ENCODE results near the gene TGM1. TPM values are rescaled to one million over a fixed set of nuclear protein-coding genes. Genes with fewer than 3 reads are reported as not detected.

Gene TGM1
- total RNA-seq, 2 experiments from 2014 or later, result 2.7 to 3.1 TPM

DNA sequence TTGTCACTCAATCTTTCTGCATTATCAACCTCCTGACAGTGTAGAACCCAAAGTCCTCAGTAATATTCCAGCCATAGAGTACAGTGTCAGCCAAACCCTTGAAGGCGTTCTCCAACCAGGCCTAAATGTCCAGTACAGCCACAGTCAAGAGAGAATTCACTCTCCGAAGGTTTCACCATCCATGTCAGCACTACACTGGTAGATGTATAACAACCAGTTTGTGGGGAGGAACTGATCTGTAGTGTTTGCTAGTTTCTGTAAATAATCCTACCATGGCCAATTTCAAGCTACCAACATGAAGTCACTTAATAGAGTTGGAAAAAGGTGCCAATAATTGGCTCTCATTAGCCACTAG lies 46.7 kb downstream of the TGM1 start:
- ChIA-PET CTCF (interaction anchor here (0.5 to 3.7 kb wide), 23 partner anchors 9 to 215 kb away, joined by 3 to 47 read pairs (median 6); partner anchors contain the start of genes CIDEB, DHRS1, GMPR2 and IRF9), POLR2A (interaction anchor here (0.6 to 8.8 kb wide), 17 partner anchors 13 to 895 kb away, joined by 3 to 87 read pairs (median 5); partner anchors contain the start of genes DCAF11, DHRS1, EMC9 and GMPR2)
- Mint-ChIP-seq H3K4me1 (ENCODE audit: low read depth) (peaks cover 44% of the 10 kb centered on the region), H3K27ac (peak overlapping the region; percentile 97), H3K9me3 (ENCODE audit: insufficient read depth) (no peaks in the 10 kb centered on the region), H3K36me3 (ENCODE audit: low read depth) (peaks cover 36% of the 10 kb centered on the region), H3K4me3 (peak overlapping the region; percentile 94), H3K27me3 (ENCODE audit: low read depth) (no peaks in the 10 kb centered on the region)
- ATAC-seq, result no peak
- no peak for DNase-seq

DNA sequence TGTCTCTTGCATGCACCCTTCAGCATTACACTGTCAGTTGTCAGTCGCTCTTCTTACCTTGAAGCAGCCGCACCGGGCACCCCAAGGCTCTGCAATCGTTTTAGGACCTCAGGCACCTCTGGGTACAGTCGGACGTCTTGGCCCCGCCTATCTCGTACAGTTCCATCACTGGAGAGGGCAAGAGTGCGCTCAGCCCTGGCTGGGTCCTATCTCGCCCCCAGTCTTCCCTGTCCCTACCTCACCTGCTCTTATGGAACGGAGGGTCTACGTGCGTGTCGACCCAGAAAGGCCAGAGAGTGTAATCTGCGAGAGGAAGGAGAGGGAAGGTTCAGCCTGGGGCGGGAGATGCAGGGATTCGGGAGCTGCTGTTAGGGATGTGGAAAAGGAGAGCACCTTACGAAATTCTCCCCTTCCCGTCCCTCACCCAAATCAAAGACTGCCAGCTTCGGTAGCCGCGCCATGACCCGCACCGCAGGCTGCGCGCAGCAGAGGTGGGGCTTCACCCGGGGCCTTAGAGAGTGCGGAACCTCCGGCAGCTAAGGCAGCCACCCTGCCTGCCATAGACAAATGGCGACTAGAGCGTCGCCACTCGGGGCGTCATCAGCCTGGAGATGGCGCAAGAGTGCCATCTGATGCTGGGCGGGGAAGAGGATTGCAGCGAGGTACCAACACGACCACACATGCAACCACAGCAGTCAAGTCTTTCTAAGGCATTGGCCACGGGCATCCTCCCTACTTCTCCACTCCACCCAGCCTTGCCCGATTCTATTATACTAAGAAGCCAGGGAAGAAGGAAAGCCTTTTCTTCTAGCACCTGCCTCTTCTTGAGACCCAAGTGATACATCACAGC lies 47.3 kb downstream of the TGM1 start, which contains the start of gene MDP1:
Gene MDP1 (minus strand): TSS at position 572 of the 850 bp plus-strand sequence. CDS start 111 bp downstream, at position 461.
- peak within 1 kb of the TSS; percentile 94 for H3K4me3 Mint-ChIP-seq
- H3K27me3 Mint-ChIP-seq (ENCODE audit: low read depth), result no peaks in the 10 kb centered on the region
- DNase-seq (peak; percentile 93), ATAC-seq (peak; percentile 77)
- peaks cover 42% of the 10 kb centered on the region for H3K36me3 Mint-ChIP-seq (ENCODE audit: low read depth)
- H3K9me3 Mint-ChIP-seq (ENCODE audit: insufficient read depth), result no peaks in the 10 kb centered on the region
- H3K4me1 Mint-ChIP-seq (ENCODE audit: low read depth), result peaks cover 46% of the 10 kb centered on the region
- CTCF ChIA-PET, result interaction anchor here (0.5 to 3.7 kb wide), 31 partner anchors 9 to 224 kb away, joined by 3 to 47 read pairs (median 5); partner anchors contain the start of genes CIDEB, DHRS1, GMPR2 and IPO4
- POLR2A ChIA-PET, result interaction anchor here (0.6 to 8.8 kb wide), 18 partner anchors 13 to 895 kb away, joined by 3 to 87 read pairs (median 5); partner anchors contain the start of genes DCAF11, DHRS1, EMC9 and GMPR2
- peak within 1 kb of the TSS; percentile 97 for H3K27ac Mint-ChIP-seq

DNA sequence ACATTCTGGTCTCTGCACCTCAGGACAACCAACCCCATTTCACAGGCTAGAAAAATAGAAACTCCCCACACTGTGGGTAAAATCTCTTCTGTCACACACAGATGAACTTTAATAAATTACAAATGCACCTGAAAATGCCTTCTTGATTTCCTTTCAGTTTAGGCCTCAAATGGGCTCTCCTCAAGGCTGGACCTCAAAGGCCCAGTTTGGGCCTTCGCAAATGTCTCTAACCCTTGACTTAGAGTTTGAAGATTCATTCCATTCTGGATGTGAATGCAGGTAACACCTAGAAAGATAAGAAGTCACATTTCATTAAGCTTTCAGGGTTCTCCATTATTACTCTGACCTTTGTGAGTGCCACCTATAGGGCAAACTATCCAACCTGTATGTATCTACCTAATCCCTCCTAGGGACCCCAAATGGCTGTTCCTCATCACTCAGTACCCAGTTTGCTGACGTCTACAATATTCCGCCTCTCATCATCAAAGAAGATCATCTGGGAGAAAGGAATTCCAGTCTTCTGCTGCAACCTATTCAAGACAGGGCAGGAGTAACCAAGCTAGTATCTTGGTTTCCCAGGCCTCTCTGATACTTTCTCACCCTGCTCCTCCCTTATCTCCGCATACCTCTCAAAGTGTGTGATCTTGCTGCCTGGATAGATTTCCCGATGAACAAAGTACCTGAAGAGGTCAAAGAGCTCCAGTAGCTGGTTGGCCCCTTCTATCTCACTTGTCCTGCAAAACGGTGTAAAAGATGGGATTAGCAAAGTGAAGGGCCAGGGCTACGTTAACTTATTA lies 48.9 kb downstream of the TGM1 start:
- ChIA-PET CTCF (interaction anchor here (0.6 to 4.0 kb wide), 23 partner anchors 11 to 222 kb away, joined by 3 to 47 read pairs (median 6); partner anchors contain the start of genes CIDEB, DHRS1, IPO4 and IRF9), POLR2A (interaction anchor here (0.6 to 8.8 kb wide), 38 partner anchors 9 to 892 kb away, joined by 3 to 87 read pairs (median 5); partner anchors contain the start of genes ADCY4, CIDEB, DHRS1 and EMC9)
- Mint-ChIP-seq H3K27me3 (ENCODE audit: low read depth) (no peaks in the 10 kb centered on the region), H3K4me3 (peak overlapping the region; percentile 87), H3K36me3 (ENCODE audit: low read depth) (peaks cover 56% of the 10 kb centered on the region), H3K9me3 (ENCODE audit: insufficient read depth) (no peaks in the 10 kb centered on the region), H3K4me1 (ENCODE audit: low read depth) (peaks cover 50% of the 10 kb centered on the region), H3K27ac (peak overlapping the region; percentile 97)
- ATAC-seq (no peak), DNase-seq (no peak)

DNA sequence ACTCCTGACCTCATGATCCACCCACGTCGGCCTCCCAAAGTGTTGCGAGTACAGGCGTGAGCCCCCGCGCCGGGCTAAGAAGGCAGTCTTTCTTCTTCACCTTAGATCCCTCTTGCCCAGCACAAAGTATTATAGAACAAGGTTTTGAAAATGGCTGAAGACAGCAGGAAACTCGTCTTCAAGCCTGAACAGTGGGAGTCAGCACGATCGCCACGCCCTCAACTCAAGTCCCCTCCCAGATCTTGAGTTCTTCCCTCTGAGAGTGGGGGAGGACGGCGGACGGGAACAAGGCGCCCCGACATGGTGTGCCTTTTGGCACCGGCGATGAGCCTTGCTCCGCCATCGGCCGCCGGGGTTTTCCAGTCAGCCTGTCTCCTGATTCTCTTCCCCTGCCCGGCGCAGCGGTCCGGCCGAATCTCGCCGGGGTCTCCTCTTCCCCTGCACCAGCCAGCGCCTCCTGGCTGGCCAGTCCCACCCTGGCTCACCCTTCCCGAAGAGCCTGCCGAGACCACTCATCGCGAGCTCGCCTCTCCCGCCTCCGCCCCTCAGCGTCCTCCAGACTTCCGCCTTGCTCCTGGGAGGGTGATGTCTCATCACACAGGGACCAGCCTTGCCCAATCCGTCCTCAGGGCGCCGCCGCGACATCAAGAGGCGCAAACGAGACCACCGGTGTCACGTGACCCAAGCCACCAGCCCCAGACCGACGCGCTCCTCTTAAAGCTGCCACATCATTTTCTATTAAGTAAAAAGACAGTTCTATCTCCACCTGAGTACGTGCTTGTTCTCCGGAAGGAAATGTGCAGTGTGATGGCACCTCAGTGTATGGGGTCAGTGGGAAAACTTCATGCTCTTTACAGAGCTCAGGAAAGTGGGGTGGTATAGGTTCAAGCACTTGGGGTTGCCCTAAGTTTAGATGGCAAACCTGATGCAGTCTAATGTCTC lies 49.8 kb downstream of the TGM1 start, which contains the start of gene CHMP4A:
Gene CHMP4A (minus strand): TSS at position 565 of the 942 bp plus-strand sequence. CDS start 49 bp downstream, at position 516.
- Mint-ChIP-seq H3K4me1 (ENCODE audit: low read depth) (peaks cover 50% of the 10 kb centered on the region), H3K27ac (peak within 1 kb of the TSS; percentile 97), H3K36me3 (ENCODE audit: low read depth) (peaks cover 59% of the 10 kb centered on the region), H3K9me3 (ENCODE audit: insufficient read depth) (no peaks in the 10 kb centered on the region), H3K27me3 (ENCODE audit: low read depth) (no peaks in the 10 kb centered on the region), H3K4me3 (peak within 1 kb of the TSS; percentile 87)
- ChIA-PET CTCF (interaction anchor here (0.7 to 4.0 kb wide), 20 partner anchors 10 to 218 kb away, joined by 3 to 47 read pairs (median 6); partner anchors contain the start of genes CIDEB, DHRS1, IPO4 and IRF9), POLR2A (interaction anchor here (0.6 to 8.8 kb wide), 37 partner anchors 8 to 891 kb away, joined by 3 to 87 read pairs (median 5); partner anchors contain the start of genes ADCY4, CIDEB, DHRS1 and EMC9)
- ATAC-seq (peak; percentile 87), DNase-seq (peak; percentile 99)

DNA sequence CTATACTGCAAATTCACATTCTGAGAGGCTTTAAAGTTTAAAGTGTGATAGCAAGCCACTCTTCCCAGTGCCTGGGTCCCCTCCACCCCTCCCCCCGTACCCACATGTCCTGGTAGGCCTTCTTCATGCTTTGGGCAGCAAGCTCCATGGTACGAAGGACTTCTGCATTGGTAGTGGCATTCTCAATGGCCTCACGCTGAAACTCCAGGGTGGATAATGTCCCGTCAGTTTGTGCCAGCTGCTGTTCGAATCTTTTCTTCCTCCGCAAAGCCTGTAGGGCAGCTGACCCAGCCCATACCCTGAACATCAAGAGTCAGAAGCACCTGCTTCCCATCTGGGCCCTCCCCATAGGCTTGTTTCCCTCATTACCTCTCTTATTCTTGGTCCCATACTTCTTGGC lies 51.7 kb downstream of the TGM1 start:
- ATAC-seq (no peak), DNase-seq (no peak)
- CTCF ChIA-PET, result interaction anchor here (0.8 to 4.0 kb wide), 3 partner anchors 16 to 97 kb away, joined by 3 to 22 read pairs (median 3); partner anchors contain the start of genes CIDEB, TINF2 and TM9SF1
- peaks cover 48% of the 10 kb centered on the region for H3K4me1 Mint-ChIP-seq (ENCODE audit: low read depth)
- POLR2A ChIA-PET, result interaction anchor here (0.8 to 8.8 kb wide), 2 partner anchors 17 to 56 kb away, joined by 3 to 87 read pairs; partner anchors contain the start of gene TM9SF1
- peak overlapping the region; percentile 87 for H3K4me3 Mint-ChIP-seq
- H3K9me3 Mint-ChIP-seq (ENCODE audit: insufficient read depth), result no peaks in the 10 kb centered on the region
- H3K27me3 Mint-ChIP-seq (ENCODE audit: low read depth), result no peaks in the 10 kb centered on the region
- H3K27ac Mint-ChIP-seq, result peak overlapping the region; percentile 97
- H3K36me3 Mint-ChIP-seq (ENCODE audit: low read depth), result peaks cover 69% of the 10 kb centered on the region

DNA sequence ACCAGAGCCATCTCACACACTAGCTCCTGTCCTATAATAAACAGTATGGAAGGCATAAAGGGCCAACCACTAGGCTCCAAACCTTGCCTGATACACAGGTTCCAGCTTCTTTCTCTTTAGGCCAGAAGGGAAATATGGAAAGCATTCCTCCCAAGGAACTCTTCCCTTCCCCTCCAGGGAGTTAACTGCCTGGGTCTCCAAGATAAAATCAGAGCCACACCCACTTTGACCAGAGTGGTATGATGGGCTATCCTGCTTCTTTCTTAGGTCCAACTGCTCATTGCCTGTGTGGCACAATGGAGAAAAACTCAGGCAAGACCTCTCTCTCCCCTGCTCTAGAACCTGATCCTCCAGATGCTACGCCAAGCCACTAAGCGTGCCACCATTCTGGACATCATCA lies 55.4 kb downstream of the TGM1 start:
- peaks cover 5% of the 10 kb centered on the region for H3K9me3 Mint-ChIP-seq (ENCODE audit: insufficient read depth)
- DNase-seq (no peak), ATAC-seq (no peak)
- H3K27me3 Mint-ChIP-seq (ENCODE audit: low read depth), result no peaks in the 10 kb centered on the region
- peaks cover 78% of the 10 kb centered on the region for H3K36me3 Mint-ChIP-seq (ENCODE audit: low read depth)
- H3K4me3 Mint-ChIP-seq, result no peak overlapping the region
- POLR2A ChIA-PET, result interaction anchor here (1.0 to 4.1 kb wide), 3 partner anchors 8 to 94 kb away, joined by 3 to 23 read pairs (median 3); partner anchors contain the start of genes DCAF11 and TM9SF1
- no peak overlapping the region for H3K27ac Mint-ChIP-seq
- CTCF ChIA-PET, result no interaction called here
- H3K4me1 Mint-ChIP-seq (ENCODE audit: low read depth), result peaks cover 25% of the 10 kb centered on the region

DNA sequence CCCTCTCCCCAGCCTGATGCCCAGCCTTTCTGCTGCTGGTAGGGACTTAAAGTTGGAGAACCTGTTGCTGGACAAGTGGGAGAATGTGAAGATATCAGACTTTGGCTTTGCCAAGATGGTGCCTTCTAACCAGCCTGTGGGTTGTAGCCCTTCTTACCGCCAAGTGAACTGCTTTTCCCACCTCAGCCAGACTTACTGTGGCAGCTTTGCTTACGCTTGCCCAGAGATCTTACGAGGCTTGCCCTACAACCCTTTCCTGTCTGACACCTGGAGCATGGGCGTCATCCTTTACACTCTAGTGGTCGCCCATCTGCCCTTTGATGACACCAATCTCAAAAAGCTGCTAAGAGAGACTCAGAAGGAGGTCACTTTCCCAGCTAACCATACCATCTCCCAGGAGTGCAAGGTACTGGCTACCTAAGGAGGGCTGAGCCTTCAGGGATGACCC lies 55.8 kb downstream of the TGM1 start:
- H3K9me3 Mint-ChIP-seq (ENCODE audit: insufficient read depth), result peaks cover 7% of the 10 kb centered on the region
- ChIA-PET POLR2A (interaction anchor here (1.0 to 4.1 kb wide), 3 partner anchors 8 to 93 kb away, joined by 3 to 23 read pairs (median 3); partner anchors contain the start of genes DCAF11 and TM9SF1), CTCF (interaction anchor here (1.0 kb wide), 1 partner anchor 101 kb away, joined by 3 read pairs; the partner anchor contains the start of gene CIDEB)
- ATAC-seq (no peak), DNase-seq (no peak)
- H3K36me3 Mint-ChIP-seq (ENCODE audit: low read depth), result peaks cover 83% of the 10 kb centered on the region
- peak overlapping the region; percentile 46 for H3K27ac Mint-ChIP-seq
- no peak overlapping the region for H3K4me3 Mint-ChIP-seq
- no peaks in the 10 kb centered on the region for H3K27me3 Mint-ChIP-seq (ENCODE audit: low read depth)
- peaks cover 21% of the 10 kb centered on the region for H3K4me1 Mint-ChIP-seq (ENCODE audit: low read depth)

DNA sequence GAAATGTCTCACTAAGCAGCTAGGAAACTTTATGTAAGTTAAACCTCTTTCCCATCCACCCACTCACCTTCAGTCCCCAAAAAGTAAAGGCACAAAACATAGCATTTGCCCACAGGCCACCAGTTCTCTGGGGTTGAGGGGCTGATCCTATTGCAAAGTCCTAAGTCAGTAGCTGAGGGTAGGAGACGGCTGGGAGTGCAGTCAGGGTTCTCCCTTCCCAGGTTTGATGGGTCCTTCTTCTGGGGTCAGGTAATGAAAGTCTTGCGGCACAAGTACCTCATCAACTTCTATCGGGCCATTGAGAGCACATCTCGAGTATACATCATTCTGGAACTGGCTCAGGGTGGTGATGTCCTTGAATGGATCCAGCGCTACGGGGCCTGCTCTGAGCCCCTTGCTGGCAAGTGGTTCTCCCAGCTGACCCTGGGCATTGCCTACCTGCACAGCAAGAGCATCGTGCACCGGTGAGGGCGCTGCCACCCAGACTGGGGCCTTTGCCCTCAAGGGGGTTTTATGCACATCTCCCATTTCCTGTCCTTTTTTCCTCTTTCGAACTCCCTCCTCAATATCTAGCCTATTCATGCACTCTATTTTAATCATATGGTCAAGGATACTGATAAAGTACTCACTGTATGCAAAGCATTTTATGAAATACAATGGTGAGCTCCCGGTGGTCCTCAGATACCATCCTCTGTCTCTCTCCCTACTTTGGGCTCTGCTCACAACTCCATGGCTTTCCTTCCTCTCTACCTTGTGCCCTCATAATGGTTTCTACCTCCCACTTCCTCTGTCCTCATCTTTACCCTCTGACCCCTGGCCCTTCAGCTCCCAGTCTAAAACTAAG lies 56.5 kb downstream of the TGM1 start:
- CTCF ChIA-PET, result interaction anchor here (1.0 to 1.2 kb wide), 2 partner anchors 45 to 101 kb away, joined by 3 to 4 read pairs; partner anchors contain the start of genes CIDEB and IRF9
- no peak for DNase-seq
- peak overlapping the region; percentile 46 for H3K27ac Mint-ChIP-seq

More for the DNA sequence above, 56.5 kb downstream of the TGM1 start:
- Mint-ChIP-seq H3K9me3 (ENCODE audit: insufficient read depth) (peaks cover 7% of the 10 kb centered on the region), H3K27me3 (ENCODE audit: low read depth) (no peaks in the 10 kb centered on the region), H3K36me3 (ENCODE audit: low read depth) (peaks cover 86% of the 10 kb centered on the region), H3K4me3 (no peak overlapping the region), H3K4me1 (ENCODE audit: low read depth) (peaks cover 17% of the 10 kb centered on the region)
- POLR2A ChIA-PET, result interaction anchor here (0.9 to 4.1 kb wide), 4 partner anchors 11 to 92 kb away, joined by 3 to 23 read pairs (median 4); partner anchors contain the start of genes DCAF11, IRF9 and TM9SF1
- ATAC-seq, result no peak
